OCI-LY7 (cell line): Measurements from ENCODE around the gene TAB2. TPM values are rescaled to one million over a fixed set of nuclear protein-coding genes. Genes with fewer than 3 reads are reported as not detected.

Experiments used
- BruUV-seq: library from RNA; stranded (reverse); fragments of 400-500 nt; replicated peaks from 2 replicates; lab custom pipeline; 2021; lab: Mats Ljungman, UMichigan
- CTCF ChIA-PET: fragments of 300-600 bp; sonication (Branson Sonifier 250); formaldehyde crosslinking; loops from one replicate; lab custom pipeline; 2022; ENCODE audit warnings: antibody characterized with exemption; ENCODE audit not compliant: unreplicated experiment; lab: Charles Lee
- POLR2A ChIA-PET: fragments of 300-600 bp; sonication (Branson Sonifier 250); formaldehyde crosslinking; loops from one replicate; lab custom pipeline; 2022; ENCODE audit warnings: antibody characterized with exemption; lab: Charles Lee
- DNase-seq: peaks from one replicate; pipeline ENCODE4 v3.0.0-alpha.2; 2015; ENCODE audit warnings: low spot score
- H2AFZ ChIP-seq: fragments of 200-600 bp; sonication (generic), shearing (Covaris generic); 2 replicates; pipeline ENCODE4 v1.6.1; 2014; ENCODE audit warnings: mild to moderate bottlenecking, antibody characterized with exemption, low read length, moderate library complexity
- H3K27ac ChIP-seq: fragments of 200-600 bp; sonication (generic); 2 replicates; pipeline ENCODE4 v1.5.1; 2014; ENCODE audit warnings: mixed run types, low read depth, mild to moderate bottlenecking, moderate library complexity, low read length, inconsistent platforms; ENCODE audit not compliant: poor library complexity, severe bottlenecking
- H3K36me3 ChIP-seq: fragments of 200-600 bp; sonication (generic); 2 replicates; pipeline ENCODE4 v1.6.1; 2014; ENCODE audit warnings: mild to moderate bottlenecking, antibody characterized with exemption, low read length, moderate library complexity, mixed read lengths; ENCODE audit not compliant: insufficient read depth
- H3K4me1 ChIP-seq: fragments of 200-600 bp; sonication (generic); 2 replicates; pipeline ENCODE4 v1.5.1; 2014; ENCODE audit warnings: mild to moderate bottlenecking, low read length; ENCODE audit not compliant: insufficient read depth, poor library complexity, severe bottlenecking
- H3K4me2 ChIP-seq: fragments of 200-600 bp; sonication (generic); 2 replicates; pipeline ENCODE4 v1.6.1; 2014; ENCODE audit warnings: mild to moderate bottlenecking, low read length
- H3K4me3 ChIP-seq: fragments of 200-600 bp; sonication (generic); 2 replicates; pipeline ENCODE4 v1.5.1; 2014; ENCODE audit warnings: mild to moderate bottlenecking, low read depth, low read length; ENCODE audit not compliant: poor library complexity, severe bottlenecking
- H3K79me2 ChIP-seq: fragments of 200-600 bp; sonication (generic); 2 replicates; pipeline ENCODE4 v1.6.1; 2016; ENCODE audit warnings: low read depth, mild to moderate bottlenecking, low read length, moderate library complexity, mixed read lengths; ENCODE audit not compliant: insufficient read depth
- H3K9me2 ChIP-seq: fragments of 200-600 bp; sonication (generic); 2 replicates; pipeline ENCODE4 v1.6.1; 2016; ENCODE audit warnings: mild to moderate bottlenecking, low read length, mixed read lengths; ENCODE audit not compliant: insufficient read depth
- H3K9me3 ChIP-seq: fragments of 200-600 bp; sonication (generic); 2 replicates; pipeline ENCODE4 v1.6.1; 2014; ENCODE audit warnings: mild to moderate bottlenecking, mixed run types, low read length, mixed read lengths
- H4K20me1 ChIP-seq: fragments of 200-600 bp; sonication (generic); 2 replicates; pipeline ENCODE4 v1.6.1; 2014; ENCODE audit warnings: mild to moderate bottlenecking, antibody characterized with exemption, low read length, moderate library complexity, mixed read lengths; ENCODE audit not compliant: insufficient read depth
- CTCF ChIP-seq: fragments of 200-600 bp; sonication (generic); conservative IDR thresholded peaks from 2 replicates; pipeline ENCODE4 v1.5.1; 2014; ENCODE audit warnings: mild to moderate bottlenecking, antibody characterized with exemption, low read length, moderate library complexity, mixed read lengths
- EZH2phosphoT487 ChIP-seq: fragments of 200-600 bp; sonication (generic); IDR thresholded peaks from 2 replicates; pipeline ENCODE4 v1.6.1; 2018; ENCODE audit warnings: low read depth, borderline replicate concordance, mild to moderate bottlenecking, mixed run types, antibody characterized with exemption, low read length, moderate library complexity, mixed read lengths
- intact Hi-C: fragments of 100-400 bp; cut with micrococcal nuclease; formaldehyde crosslinking; loops from one replicate; pipeline ENCODE4 v1.10.0; 2022; ENCODE audit not compliant: unreplicated experiment
- total RNA-seq, 2 experiments: library from RNA; depleted of rRNA in 1 of 2; stranded (reverse); fragments of >200 nt in 1 of 2; shearing (Covaris generic) in 1 of 2; gene quantifications; 2 replicates each; pipeline ENCODE4 v1.2.3, GENCODE V29; 2014 to 2022

TAB2 gene
- total RNA-seq, 2 experiments from 2014 or later: 17.3 to 35.8 TPM

GRCh38 chr6:149268768-149269167 is 48.7 kb upstream of the TAB2 start:
- Histone ChIP-seq H3K9me2 (no peaks in the 10 kb centered on the region), H3K36me3 (no peaks in the 10 kb centered on the region), H3K27ac (no peak overlapping the region), H4K20me1 (no peaks in the 10 kb centered on the region), H3K4me2 (no peak overlapping the region), H3K4me1 (peaks cover 16% of the 10 kb centered on the region), H3K9me3 (no peaks in the 10 kb centered on the region), H3K4me3 (no peak overlapping the region), H3K79me2 (no peaks in the 10 kb centered on the region), H2AFZ (no peak overlapping the region)
- CTCF ChIA-PET: no interaction called here
- intact Hi-C loops: no loop called here
- POLR2A ChIA-PET: interaction anchor here (1.0 kb wide), 1 partner anchor 73 kb away, joined by 3 read pairs; no protein-coding TSS in a partner anchor
- no TSS peak for BruUV-seq
- DNase-seq: no peak
- no peak for TF ChIP-seq CTCF
- TF ChIP-seq EZH2phosphoT487: no peak

GRCh38 chr6:149270616-149271015 is 46.9 kb upstream of the TAB2 start:
- no peaks in the 10 kb centered on the region for H4K20me1 ChIP-seq
- H3K4me1 ChIP-seq: peaks cover 16% of the 10 kb centered on the region
- no peaks in the 10 kb centered on the region for H3K9me2 ChIP-seq
- no peaks in the 10 kb centered on the region for H3K36me3 ChIP-seq
- intact Hi-C loops: no loop called here
- ChIA-PET CTCF (no interaction called here), POLR2A (interaction anchor here (0.5 to 2.4 kb wide), 5 partner anchors 9 to 47 kb away, joined by 3 to 7 read pairs (median 4); partner anchors contain the start of gene TAB2)
- BruUV-seq: no TSS peak
- H3K9me3 ChIP-seq: no peaks in the 10 kb centered on the region
- no peak overlapping the region for H3K4me2 ChIP-seq
- no peak overlapping the region for H3K27ac ChIP-seq
- H3K79me2 ChIP-seq: no peaks in the 10 kb centered on the region
- DNase-seq: no peak
- H2AFZ ChIP-seq: no peak overlapping the region
- no peak for TF ChIP-seq CTCF
- no peak for TF ChIP-seq EZH2phosphoT487
- H3K4me3 ChIP-seq: no peak overlapping the region

GRCh38 chr6:149271348-149272340 is 45.9 kb upstream of the TAB2 start:
- Histone ChIP-seq H3K4me3 (no peak overlapping the region), H3K27ac (no peak overlapping the region), H3K4me2 (no peak overlapping the region), H3K9me3 (no peaks in the 10 kb centered on the region), H4K20me1 (no peaks in the 10 kb centered on the region), H2AFZ (peak overlapping the region; percentile 44; the same call in 1 of the 2 replicates), H3K4me1 (peaks cover 12% of the 10 kb centered on the region), H3K79me2 (no peaks in the 10 kb centered on the region), H3K9me2 (no peaks in the 10 kb centered on the region), H3K36me3 (no peaks in the 10 kb centered on the region)
- CTCF ChIA-PET: no interaction called here
- TF ChIP-seq CTCF: no peak
- TF ChIP-seq EZH2phosphoT487: no peak
- POLR2A ChIA-PET: interaction anchor here (0.6 to 2.4 kb wide), 7 partner anchors 10 to 762 kb away, joined by 3 to 7 read pairs (median 4); partner anchors contain the start of gene TAB2
- BruUV-seq: no TSS peak
- peak; percentile 21 for DNase-seq
- intact Hi-C loops: no loop called here
